Measurements from ENCODE around the gene ARF4.

The ARF4 gene

DNA sequence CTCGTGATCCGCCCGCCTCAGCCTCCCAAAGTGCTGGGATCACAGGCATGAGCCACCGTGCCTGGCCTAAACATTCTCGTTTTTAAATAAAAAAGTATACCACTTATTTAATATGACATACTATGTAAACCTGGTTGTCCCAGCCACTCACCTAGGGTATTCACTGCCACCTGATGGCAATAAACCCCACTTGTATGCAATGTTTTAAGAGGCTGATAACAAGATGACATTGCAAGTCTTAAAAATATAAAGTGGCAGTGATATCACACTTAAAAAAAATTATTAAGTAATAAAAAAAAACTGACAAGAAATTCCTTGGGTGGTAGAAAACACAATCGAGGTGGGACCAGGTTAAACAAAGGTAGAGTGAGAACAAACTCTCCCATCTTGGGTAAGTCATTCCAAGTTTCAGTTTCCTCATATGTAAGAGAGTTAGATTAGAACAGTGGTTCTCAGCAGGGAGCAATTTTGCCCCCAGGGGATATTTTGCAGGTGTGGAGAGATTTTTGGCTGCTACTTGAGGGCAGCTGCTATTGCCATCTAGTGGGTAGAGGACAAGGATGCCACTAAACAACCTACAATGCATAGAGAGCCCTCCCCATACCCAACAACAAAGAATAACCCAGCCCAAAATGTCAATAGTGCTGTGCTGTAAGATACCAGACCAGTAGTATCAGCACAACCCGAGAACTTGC lies 14.5 kb downstream of the ARF4 start:
- Histone ChIP-seq H3K27me3 (ENCODE audit: control insufficient read depth, insufficient read depth, low read length) (no peaks in the 10 kb centered on the region), H3K9ac (ENCODE audit: low read depth, low read length) (no peak overlapping the region), H3K27ac (ENCODE audit: low read depth, low read length) (no peak overlapping the region), H3K4me1 (ENCODE audit: control insufficient read depth, insufficient read depth, low read length) (no peaks in the 10 kb centered on the region), H3K36me3 (ENCODE audit: control insufficient read depth, insufficient read depth, low read length) (peaks cover 60% of the 10 kb centered on the region), H3K9me3 (ENCODE audit: control insufficient read depth, insufficient read depth, low read length) (no peaks in the 10 kb centered on the region), H3K4me3 (ENCODE audit: low read depth, low read length) (no peak overlapping the region)

DNA sequence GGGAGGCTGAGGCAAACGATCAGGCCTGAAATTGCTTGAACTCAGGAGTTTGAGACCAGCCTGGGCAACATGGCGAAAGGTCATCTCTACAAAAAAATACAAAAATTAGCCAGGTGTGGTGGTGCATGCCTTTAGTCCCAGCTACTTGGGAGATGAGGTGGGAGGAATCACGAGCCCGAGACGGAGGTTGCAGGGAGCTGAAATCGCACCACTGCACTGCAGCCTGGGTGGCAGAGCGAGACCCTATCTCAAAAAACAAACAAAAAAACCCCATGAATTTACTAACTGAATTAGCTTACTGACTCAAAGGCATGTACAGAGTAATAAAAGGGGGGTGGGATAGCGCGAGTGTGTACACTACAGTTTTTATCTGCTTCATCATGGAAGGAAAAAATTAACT lies 19.3 kb downstream of the ARF4 start:
- Histone ChIP-seq H3K9me3 (ENCODE audit: control insufficient read depth, insufficient read depth, low read length) (no peaks in the 10 kb centered on the region), H3K9ac (ENCODE audit: low read depth, low read length) (no peak overlapping the region), H3K27ac (ENCODE audit: low read depth, low read length) (no peak overlapping the region), H3K27me3 (ENCODE audit: control insufficient read depth, insufficient read depth, low read length) (no peaks in the 10 kb centered on the region), H3K36me3 (ENCODE audit: control insufficient read depth, insufficient read depth, low read length) (peaks cover 90% of the 10 kb centered on the region), H3K4me3 (ENCODE audit: low read depth, low read length) (no peak overlapping the region), H3K4me1 (ENCODE audit: control insufficient read depth, insufficient read depth, low read length) (no peaks in the 10 kb centered on the region)

DNA sequence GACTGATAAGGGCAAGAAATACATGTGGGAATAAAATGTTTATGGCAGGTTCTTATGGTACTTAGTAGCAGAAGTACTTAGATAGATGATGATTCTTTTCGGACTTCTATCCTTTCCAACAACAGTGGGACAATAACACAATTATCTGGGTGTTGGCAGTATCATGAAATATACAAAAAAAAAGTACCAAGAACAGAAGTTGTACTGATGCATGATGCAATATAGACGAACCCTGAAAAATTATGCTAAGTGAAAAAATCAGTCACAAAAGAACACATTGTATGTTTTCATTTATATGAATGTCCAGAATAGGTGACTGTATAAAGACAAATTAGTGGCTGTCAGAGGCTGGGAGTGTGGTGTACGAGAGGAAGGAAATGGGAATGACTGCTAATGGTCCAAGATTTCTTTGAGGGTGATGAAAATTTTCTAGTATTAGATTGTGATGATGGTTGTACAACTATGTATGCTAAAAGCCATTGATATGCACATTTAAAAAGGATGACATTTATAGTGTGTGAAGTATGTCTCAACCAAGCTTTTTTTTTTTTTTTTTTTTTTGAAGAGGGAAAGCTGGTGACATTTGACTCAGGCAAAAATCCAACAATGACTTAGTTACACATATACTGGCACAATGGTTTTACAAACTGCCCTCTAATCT lies 21.0 kb downstream of the ARF4 start:
- Histone ChIP-seq H3K27ac (ENCODE audit: low read depth, low read length) (no peak overlapping the region), H3K36me3 (ENCODE audit: control insufficient read depth, insufficient read depth, low read length) (peaks cover 92% of the 10 kb centered on the region), H3K9me3 (ENCODE audit: control insufficient read depth, insufficient read depth, low read length) (no peaks in the 10 kb centered on the region), H3K4me3 (ENCODE audit: low read depth, low read length) (no peak overlapping the region), H3K4me1 (ENCODE audit: control insufficient read depth, insufficient read depth, low read length) (no peaks in the 10 kb centered on the region), H3K9ac (ENCODE audit: low read depth, low read length) (no peak overlapping the region), H3K27me3 (ENCODE audit: control insufficient read depth, insufficient read depth, low read length) (no peaks in the 10 kb centered on the region)

GRCh38 chr3:57572096-57572495 lies 25.0 kb downstream of the ARF4 start:
- H3K27me3 ChIP-seq (ENCODE audit: control insufficient read depth, insufficient read depth, low read length) = no peaks in the 10 kb centered on the region
- H3K36me3 ChIP-seq (ENCODE audit: control insufficient read depth, insufficient read depth, low read length) = peaks cover 72% of the 10 kb centered on the region
- H3K9ac ChIP-seq (ENCODE audit: low read depth, low read length) = no peak overlapping the region
- no peak overlapping the region for H3K4me3 ChIP-seq (ENCODE audit: low read depth, low read length)
- no peaks in the 10 kb centered on the region for H3K9me3 ChIP-seq (ENCODE audit: control insufficient read depth, insufficient read depth, low read length)
- no peaks in the 10 kb centered on the region for H3K4me1 ChIP-seq (ENCODE audit: control insufficient read depth, insufficient read depth, low read length)
- H3K27ac ChIP-seq (ENCODE audit: low read depth, low read length) = no peak overlapping the region

DNA sequence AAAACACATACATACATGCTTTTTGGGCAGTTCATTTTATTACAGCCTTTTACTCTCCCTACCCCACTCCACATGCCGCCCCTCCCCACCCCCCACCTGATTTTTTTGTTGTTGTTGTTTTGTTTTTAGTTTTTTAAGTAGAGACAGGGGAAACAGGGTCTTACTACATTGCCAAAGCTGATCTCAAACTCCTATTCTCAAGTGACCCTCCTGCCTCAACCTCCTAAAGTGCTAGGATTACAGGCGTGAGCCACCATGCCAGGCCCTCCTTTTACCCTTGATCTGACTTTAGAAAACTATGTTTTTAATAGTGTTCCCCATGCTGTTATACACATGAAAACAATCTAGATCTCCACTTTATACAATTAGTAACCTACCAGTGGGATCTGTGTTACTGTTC lies 26.3 kb downstream of the ARF4 start:
- no peaks in the 10 kb centered on the region for H3K4me1 ChIP-seq (ENCODE audit: control insufficient read depth, insufficient read depth, low read length)
- no peaks in the 10 kb centered on the region for H3K27me3 ChIP-seq (ENCODE audit: control insufficient read depth, insufficient read depth, low read length)
- no peak overlapping the region for H3K27ac ChIP-seq (ENCODE audit: low read depth, low read length)
- H3K36me3 ChIP-seq (ENCODE audit: control insufficient read depth, insufficient read depth, low read length) = peaks cover 66% of the 10 kb centered on the region
- H3K9ac ChIP-seq (ENCODE audit: low read depth, low read length) = no peak overlapping the region
- H3K4me3 ChIP-seq (ENCODE audit: low read depth, low read length) = no peak overlapping the region
- no peaks in the 10 kb centered on the region for H3K9me3 ChIP-seq (ENCODE audit: control insufficient read depth, insufficient read depth, low read length)

GRCh38 chr3:57569859-57570450 lies 27.2 kb downstream of the ARF4 start:
- Histone ChIP-seq H3K9ac (ENCODE audit: low read depth, low read length) (no peak overlapping the region), H3K36me3 (ENCODE audit: control insufficient read depth, insufficient read depth, low read length) (peaks cover 58% of the 10 kb centered on the region), H3K27me3 (ENCODE audit: control insufficient read depth, insufficient read depth, low read length) (no peaks in the 10 kb centered on the region), H3K27ac (ENCODE audit: low read depth, low read length) (no peak overlapping the region), H3K4me3 (ENCODE audit: low read depth, low read length) (no peak overlapping the region), H3K9me3 (ENCODE audit: control insufficient read depth, insufficient read depth, low read length) (no peaks in the 10 kb centered on the region), H3K4me1 (ENCODE audit: control insufficient read depth, insufficient read depth, low read length) (no peaks in the 10 kb centered on the region)

- H3K36me3 ChIP-seq (ENCODE audit: control insufficient read depth, insufficient read depth, low read length) = peaks cover 20% of the 10 kb centered on the region
Measured at GRCh38 chr3:57559526-57559925, 37.6 kb downstream of the ARF4 start.

GRCh38 chr3:57557085-57557537 lies 40.0 kb downstream of the ARF4 start:
- H3K27me3 ChIP-seq (ENCODE audit: control insufficient read depth, insufficient read depth, low read length) = no peaks in the 10 kb centered on the region
- peak overlapping the region; percentile 81; the same call in 1 of the 2 replicates for H3K9ac ChIP-seq (ENCODE audit: low read depth, low read length)
- no peaks in the 10 kb centered on the region for H3K9me3 ChIP-seq (ENCODE audit: control insufficient read depth, insufficient read depth, low read length)
- no peak overlapping the region for H3K27ac ChIP-seq (ENCODE audit: low read depth, low read length)
- peak overlapping the region; percentile 96 for H3K4me3 ChIP-seq (ENCODE audit: low read depth, low read length)
- H3K36me3 ChIP-seq (ENCODE audit: control insufficient read depth, insufficient read depth, low read length) = peaks cover 20% of the 10 kb centered on the region
- peaks cover 9% of the 10 kb centered on the region; the same call in 1 of the 2 replicates for H3K4me1 ChIP-seq (ENCODE audit: control insufficient read depth, insufficient read depth, low read length)

More at GRCh38 chr3:57559526-57559925, 37.6 kb downstream of the ARF4 start:
- Histone ChIP-seq H3K9me3 (ENCODE audit: control insufficient read depth, insufficient read depth, low read length) (no peaks in the 10 kb centered on the region), H3K27me3 (ENCODE audit: control insufficient read depth, insufficient read depth, low read length) (no peaks in the 10 kb centered on the region), H3K4me3 (ENCODE audit: low read depth, low read length) (no peak overlapping the region), H3K27ac (ENCODE audit: low read depth, low read length) (no peak overlapping the region), H3K4me1 (ENCODE audit: control insufficient read depth, insufficient read depth, low read length) (peaks cover 9% of the 10 kb centered on the region; the same call in 1 of the 2 replicates), H3K9ac (ENCODE audit: low read depth, low read length) (no peak overlapping the region)

DNA sequence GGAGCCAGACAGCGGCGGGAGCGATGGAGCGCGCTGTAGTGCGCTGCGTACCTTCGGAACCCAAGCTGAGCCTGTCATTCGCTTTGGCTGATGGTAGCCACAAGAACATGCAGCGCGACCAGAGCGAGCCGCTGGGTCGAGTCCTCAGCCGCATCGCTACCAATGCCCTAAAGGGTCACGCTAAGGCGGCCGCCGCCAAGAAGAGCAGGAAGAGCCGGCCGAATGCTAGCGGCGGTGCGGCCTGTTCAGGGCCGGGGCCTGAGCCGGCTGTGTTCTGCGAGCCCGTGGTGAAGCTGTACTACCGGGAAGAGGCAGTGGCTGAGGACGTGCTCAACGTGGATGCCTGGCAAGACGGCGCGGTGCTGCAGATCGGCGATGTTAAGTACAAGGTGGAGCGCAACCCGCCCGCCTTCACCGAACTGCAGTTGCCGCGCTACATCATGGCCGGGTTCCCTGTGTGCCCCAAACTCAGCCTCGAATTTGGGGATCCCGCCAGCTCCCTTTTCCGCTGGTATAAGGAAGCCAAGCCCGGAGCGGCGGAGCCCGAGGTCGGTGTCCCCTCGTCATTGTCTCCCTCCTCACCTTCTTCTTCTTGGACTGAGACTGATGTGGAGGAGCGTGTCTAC lies 40.6 kb downstream of the ARF4 start:
- peaks cover 9% of the 10 kb centered on the region; the same call in 1 of the 2 replicates for H3K4me1 ChIP-seq (ENCODE audit: control insufficient read depth, insufficient read depth, low read length)
- H3K27me3 ChIP-seq (ENCODE audit: control insufficient read depth, insufficient read depth, low read length) = no peaks in the 10 kb centered on the region
- peaks cover 20% of the 10 kb centered on the region for H3K36me3 ChIP-seq (ENCODE audit: control insufficient read depth, insufficient read depth, low read length)
- H3K9me3 ChIP-seq (ENCODE audit: control insufficient read depth, insufficient read depth, low read length) = no peaks in the 10 kb centered on the region
- peak overlapping the region; percentile 96 for H3K4me3 ChIP-seq (ENCODE audit: low read depth, low read length)
- peak overlapping the region; percentile 81 for H3K9ac ChIP-seq (ENCODE audit: low read depth, low read length)
- H3K27ac ChIP-seq (ENCODE audit: low read depth, low read length) = peak overlapping the region; percentile 70

GRCh38 chr3:57555738-57556458 lies 41.2 kb downstream of the ARF4 start, which contains the start of gene PDE12:
PDE12 (plus strand) TSS chr3:57556274; CDS start chr3:57556380, 106 bp downstream.
- Histone ChIP-seq H3K27me3 (ENCODE audit: control insufficient read depth, insufficient read depth, low read length) (no peaks in the 10 kb centered on the region), H3K9ac (ENCODE audit: low read depth, low read length) (peak within 1 kb of the TSS; percentile 81), H3K27ac (ENCODE audit: low read depth, low read length) (peak within 1 kb of the TSS; percentile 70), H3K4me3 (ENCODE audit: low read depth, low read length) (peak within 1 kb of the TSS; percentile 96), H3K4me1 (ENCODE audit: control insufficient read depth, insufficient read depth, low read length) (peaks cover 9% of the 10 kb centered on the region; the same call in 1 of the 2 replicates), H3K36me3 (ENCODE audit: control insufficient read depth, insufficient read depth, low read length) (peaks cover 13% of the 10 kb centered on the region), H3K9me3 (ENCODE audit: control insufficient read depth, insufficient read depth, low read length) (no peaks in the 10 kb centered on the region)

Data from HUES48 (cell line).